ENCODE data around the gene HMX3. TPM values are rescaled to one million over a fixed set of nuclear protein-coding genes. Genes with fewer than 3 reads are reported as not detected.

HMX3 gene
- total RNA-seq, 1 donor from 2014 or later, result not detected

DNA sequence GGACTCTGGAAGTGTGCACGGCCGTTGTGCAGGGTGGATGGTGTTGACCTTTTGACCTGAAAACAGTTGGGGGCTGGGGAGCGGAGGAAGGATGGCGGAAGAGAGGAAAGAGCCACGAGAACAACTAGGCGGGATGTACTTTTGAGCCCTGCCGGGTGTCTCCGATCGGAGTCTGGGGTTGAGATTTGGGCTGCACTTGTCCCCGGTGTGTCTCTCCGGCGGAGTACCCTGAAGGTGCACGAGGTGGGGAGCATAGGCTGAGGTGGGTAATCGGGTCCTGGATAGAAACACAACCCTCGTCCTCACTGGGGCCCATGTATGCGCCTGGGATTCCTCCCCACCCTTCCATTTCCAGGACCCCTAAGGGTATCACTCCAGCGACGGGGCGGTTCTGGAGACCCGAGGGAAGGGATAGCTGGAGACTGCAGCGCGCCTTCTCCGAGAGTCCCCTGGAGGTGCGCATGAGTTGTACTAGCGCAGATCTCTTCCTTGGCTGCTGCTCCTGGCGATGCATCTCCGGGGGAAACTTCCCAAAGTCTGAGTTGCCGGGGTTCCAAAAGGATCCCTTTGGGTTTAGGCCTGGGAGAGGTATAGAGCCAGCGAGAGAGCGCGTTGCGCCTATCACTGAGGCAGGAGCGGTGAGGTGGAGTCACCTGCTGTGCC is 7.5 kb downstream of the HMX3 start:
- H3K79me2 ChIP-seq (ENCODE audit: insufficient read depth, low read length), result no peaks in the 10 kb centered on the region
- H3K4me3 ChIP-seq (ENCODE audit: insufficient read depth, low read depth, low read length), result no peak overlapping the region
- DNase-seq (ENCODE audit: low read depth) (no peak), FAIRE-seq (no peak)
- peaks cover 96% of the 10 kb centered on the region for H3K27me3 ChIP-seq (ENCODE audit: insufficient read depth, low read length)
- no peak overlapping the region for H2AFZ ChIP-seq (ENCODE audit: low read depth, low read length)
- Mint-ChIP-seq H3K4me3 (ENCODE audit: unreplicated experiment) (no peak overlapping the region), H3K36me3 (ENCODE audit: low read depth, unreplicated experiment) (peaks cover 2% of the 10 kb centered on the region), H3K9me3 (ENCODE audit: unreplicated experiment) (peaks cover 23% of the 10 kb centered on the region), H3K27ac (ENCODE audit: unreplicated experiment) (peak overlapping the region; percentile 75), H3K27me3 (ENCODE audit: low read depth, unreplicated experiment) (peaks cover 79% of the 10 kb centered on the region), H3K4me1 (ENCODE audit: low read depth, unreplicated experiment) (peaks cover 2% of the 10 kb centered on the region)
- no peaks in the 10 kb centered on the region for H3K36me3 ChIP-seq (ENCODE audit: insufficient read depth, low read length)
- no peaks in the 10 kb centered on the region for H3K4me1 ChIP-seq (ENCODE audit: insufficient read depth, low read length)
- no peak overlapping the region for H3K4me2 ChIP-seq (ENCODE audit: low read length)
- no peak overlapping the region for H3K9ac ChIP-seq (ENCODE audit: low read length)
- peaks cover 37% of the 10 kb centered on the region for H4K20me1 ChIP-seq (ENCODE audit: insufficient read depth, low read length)
- TF ChIP-seq EZH2 (IDR thresholded peaks at IDR 0.05; ENCODE audit: insufficient read depth, low read length) (peak; percentile 80), CTCF (IDR thresholded peaks at IDR 0.05; ENCODE audit: insufficient read depth, low read depth, low read length) (no peak)
- H3K9me3 ChIP-seq (ENCODE audit: insufficient read depth, low read depth, low read length), result peaks cover 4% of the 10 kb centered on the region
- H3K27ac ChIP-seq (ENCODE audit: low read depth, low read length), result no peak overlapping the region

GRCh38 chr10:123143825-123144168 is 8.0 kb downstream of the HMX3 start:
- Histone ChIP-seq H3K9ac (ENCODE audit: low read length) (no peak overlapping the region), H3K27me3 (ENCODE audit: insufficient read depth, low read length) (peaks cover 96% of the 10 kb centered on the region), H3K79me2 (ENCODE audit: insufficient read depth, low read length) (no peaks in the 10 kb centered on the region), H3K9me3 (ENCODE audit: insufficient read depth, low read depth, low read length) (peaks cover 4% of the 10 kb centered on the region), H3K4me3 (ENCODE audit: insufficient read depth, low read depth, low read length) (no peak overlapping the region), H4K20me1 (ENCODE audit: insufficient read depth, low read length) (peaks cover 35% of the 10 kb centered on the region), H2AFZ (ENCODE audit: low read depth, low read length) (no peak overlapping the region), H3K4me1 (ENCODE audit: insufficient read depth, low read length) (no peaks in the 10 kb centered on the region), H3K4me2 (ENCODE audit: low read length) (no peak overlapping the region), H3K27ac (ENCODE audit: low read depth, low read length) (no peak overlapping the region), H3K36me3 (ENCODE audit: insufficient read depth, low read length) (no peaks in the 10 kb centered on the region)
- Mint-ChIP-seq H3K36me3 (ENCODE audit: low read depth, unreplicated experiment) (peaks cover 2% of the 10 kb centered on the region), H3K27ac (ENCODE audit: unreplicated experiment) (peak overlapping the region; percentile 75), H3K9me3 (ENCODE audit: unreplicated experiment) (peaks cover 22% of the 10 kb centered on the region), H3K4me3 (ENCODE audit: unreplicated experiment) (no peak overlapping the region), H3K27me3 (ENCODE audit: low read depth, unreplicated experiment) (peaks cover 77% of the 10 kb centered on the region), H3K4me1 (ENCODE audit: low read depth, unreplicated experiment) (peaks cover 2% of the 10 kb centered on the region)
- no peak for FAIRE-seq
- DNase-seq (ENCODE audit: low read depth), result no peak
- TF ChIP-seq CTCF (IDR thresholded peaks at IDR 0.05; ENCODE audit: insufficient read depth, low read depth, low read length) (no peak), EZH2 (IDR thresholded peaks at IDR 0.05; ENCODE audit: insufficient read depth, low read length) (no peak)
